ENCODE results near the gene ZNF611.

GRCh38 chr19:52679598-52679997 lies 55.2 kb downstream of the ZNF611 start:
- TF ChIP-seq FOXA1 (IDR thresholded peaks at IDR 0.05) = no peak
- no peak for TF ChIP-seq BHLHE40 (IDR thresholded peaks at IDR 0.05; ENCODE audit: borderline replicate concordance)
- no peak for TF ChIP-seq NFRKB (IDR thresholded peaks at IDR 0.05)
- no peak for TF ChIP-seq PKNOX1 (IDR thresholded peaks at IDR 0.05)
- no peak for TF ChIP-seq ELF4 (IDR thresholded peaks at IDR 0.05)
- no peak for TF ChIP-seq SP1 (IDR thresholded peaks at IDR 0.05)
- TF ChIP-seq LEF1 (IDR thresholded peaks at IDR 0.05; ENCODE audit: borderline replicate concordance) = no peak
- no peak for TF ChIP-seq TARDBP (IDR thresholded peaks at IDR 0.05)

All from HEK293T (cell line).